Liver (tissue), 3 donors: ENCODE data around the gene CFI.

Source experiments
- ATF3 ChIP-seq: IDR thresholded peaks from 2 replicates; pipeline ENCODE4 v1.6.1; 2016; ENCODE audit warnings: antibody characterized with exemption
- CTCF ChIP-seq: fragments of 150-350 bp; IDR thresholded peaks from 2 replicates; pipeline ENCODE4 v1.5.1; 2017; ENCODE audit warnings: improper control_type of control experiment, low read depth, low read length; ENCODE audit not compliant: missing input control
- JUND ChIP-seq, 2 donors: IDR thresholded peaks; 2 replicates each; pipeline ENCODE4 v1.6.1; 2016; ENCODE audit warnings: antibody characterized with exemption in 2 of 2
- RXRA ChIP-seq, 2 donors: IDR thresholded peaks; 2 replicates each; pipeline ENCODE4 v1.6.1; 2017 to 2018; ENCODE audit warnings: antibody characterized with exemption in 2 of 2, mild to moderate bottlenecking in 1 of 2
- SP1 ChIP-seq: IDR thresholded peaks from 2 replicates; pipeline ENCODE4 v1.6.1; 2018; ENCODE audit warnings: antibody characterized with exemption, mild to moderate bottlenecking
- donor health status: healthy.
- donor health status: healthy.

- no peak for TF ChIP-seq CTCF
- TF ChIP-seq SP1, result no peak
- no peak for TF ChIP-seq JUND (IDR thresholded peaks at IDR 0.05)
- TF ChIP-seq ATF3, result no peak
- TF ChIP-seq RXRA (IDR thresholded peaks at IDR 0.05), result no peak
Measured at GRCh38 chr4:109827672-109828071, 25.9 kb upstream of the CFI start, which contains the start of gene RRH.
